ENCODE results near the gene MLXIPL.

GRCh38 chr7:73595358-73595757 lies 29.0 kb downstream of the MLXIPL start:
- TF ChIP-seq ZNF274 (IDR thresholded peaks at IDR 0.05; ENCODE audit: low read depth, low read length) (no peak), YY1 (IDR thresholded peaks at IDR 0.05; ENCODE audit: insufficient read depth, insufficient read length) (no peak), SUZ12 (IDR thresholded peaks at IDR 0.05; ENCODE audit: extremely low read depth, insufficient read depth, insufficient read length) (no peak)

Data from NT2/D1 (cell line).